ENCODE results near the gene CR1.

Gene CR1

DNA sequence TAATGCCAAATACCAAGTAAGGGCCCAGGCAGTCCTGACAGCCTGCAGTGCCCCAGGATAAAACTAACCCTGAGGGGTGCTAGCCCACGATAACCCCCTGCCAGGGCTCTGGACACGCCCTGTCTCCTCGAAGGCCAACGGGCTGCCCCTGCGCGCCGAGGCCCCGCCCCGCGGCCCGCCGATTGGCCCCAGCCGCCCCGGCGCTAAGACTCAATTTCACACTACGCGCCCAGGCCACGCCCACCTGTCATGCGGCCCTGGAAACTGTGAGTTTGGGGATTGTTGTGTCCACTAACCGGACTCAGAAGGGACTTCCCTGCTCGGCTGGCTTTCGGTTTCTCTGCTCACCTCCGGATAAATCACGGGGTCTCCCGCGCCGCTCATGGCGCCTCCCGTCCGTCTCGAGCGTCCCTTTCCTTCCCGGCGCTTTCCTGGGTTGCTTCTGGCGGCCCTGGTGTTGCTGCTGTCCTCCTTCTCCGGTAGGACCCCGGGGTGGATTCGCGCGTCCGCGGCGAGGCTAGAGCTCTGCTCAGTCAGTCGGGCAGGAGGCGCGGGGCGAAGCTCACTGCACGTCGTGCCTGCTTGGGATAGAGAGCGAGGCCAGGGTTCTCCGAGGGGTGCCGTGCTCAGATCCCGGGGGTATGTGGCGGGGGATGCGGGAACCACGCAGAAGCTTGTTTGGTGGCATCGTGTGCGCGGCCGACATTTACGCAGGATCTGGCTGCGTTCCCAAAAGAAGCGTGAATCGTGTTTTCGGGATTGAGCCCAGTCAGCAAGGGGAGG is 149.1 kb downstream of the CR1 start, which contains the start of gene CR1L:
Gene CR1L, plus strand, starts transcription at position 282 of the 783 bp plus-strand sequence. Its CDS starts 101 bp downstream, at position 383.
- Histone ChIP-seq H3K27ac (ENCODE audit: low read depth, low read length) (no peak within 1 kb of the TSS), H3K4me3 (ENCODE audit: low read depth, low read length) (peak within 1 kb of the TSS; percentile 88), H3K27me3 (ENCODE audit: insufficient read depth, low read length) (peaks cover 62% of the 10 kb centered on the region), H3K79me2 (ENCODE audit: control insufficient read depth, insufficient read depth, low read length, unreplicated experiment) (no peaks in the 10 kb centered on the region), H2AFZ (ENCODE audit: low read length, unreplicated experiment) (peak within 1 kb of the TSS; percentile 95), H3K4me1 (ENCODE audit: control insufficient read depth, insufficient read depth, low read length, unreplicated experiment) (no peaks in the 10 kb centered on the region), H3K36me3 (ENCODE audit: insufficient read depth, low read length) (no peaks in the 10 kb centered on the region)

DNA sequence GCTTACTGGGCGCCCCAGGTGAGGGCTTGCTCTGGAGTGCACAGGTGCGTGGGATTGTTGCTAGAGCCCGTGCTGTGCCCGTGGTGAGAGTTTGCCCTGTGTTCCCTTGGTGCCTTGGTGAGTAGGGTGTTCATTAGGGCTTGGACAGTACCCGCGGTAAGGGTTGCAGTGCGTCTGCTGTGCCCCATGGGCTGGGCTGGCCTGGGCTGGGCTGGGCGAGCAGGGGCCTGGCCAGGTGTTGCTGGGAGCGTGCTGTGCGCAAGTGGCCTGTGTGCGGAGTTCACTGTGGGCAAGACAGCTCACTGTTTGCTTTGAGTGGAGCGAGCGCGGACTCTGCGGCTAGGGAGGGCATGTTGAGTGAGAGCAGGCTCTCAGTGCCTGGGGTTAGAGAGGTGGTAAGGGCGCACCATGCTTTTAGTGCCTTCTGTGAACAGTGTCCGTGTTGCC is 149.7 kb downstream of the CR1 start:
- H2AFZ ChIP-seq (ENCODE audit: low read length, unreplicated experiment), result no peak overlapping the region
- H3K27ac ChIP-seq (ENCODE audit: low read depth, low read length), result no peak overlapping the region
- peaks cover 68% of the 10 kb centered on the region for H3K27me3 ChIP-seq (ENCODE audit: insufficient read depth, low read length)
- H3K36me3 ChIP-seq (ENCODE audit: insufficient read depth, low read length), result no peaks in the 10 kb centered on the region
- no peaks in the 10 kb centered on the region for H3K79me2 ChIP-seq (ENCODE audit: control insufficient read depth, insufficient read depth, low read length, unreplicated experiment)
- H3K4me3 ChIP-seq (ENCODE audit: low read depth, low read length), result peak overlapping the region; percentile 88
- no peaks in the 10 kb centered on the region for H3K4me1 ChIP-seq (ENCODE audit: control insufficient read depth, insufficient read depth, low read length, unreplicated experiment)

DNA sequence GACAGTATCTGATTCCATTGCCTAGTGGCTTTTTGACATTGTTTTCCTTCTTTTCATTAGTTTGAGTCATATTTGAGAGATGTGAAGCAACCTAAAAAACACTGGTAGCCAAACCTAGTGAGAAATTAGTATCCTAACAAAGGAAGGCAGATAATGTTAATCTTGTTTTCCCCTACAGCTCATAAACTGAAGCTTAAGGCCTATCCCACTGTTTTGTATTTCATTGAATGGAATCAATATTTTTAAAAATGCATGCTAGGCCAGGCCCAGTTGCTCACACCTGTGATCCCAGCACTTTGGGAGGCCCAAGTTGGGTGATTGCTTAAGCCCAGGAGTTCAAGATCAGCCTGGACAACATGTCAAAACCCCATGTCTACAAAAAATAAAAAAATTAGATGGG is 150.2 kb downstream of the CR1 start:
- no peak overlapping the region for H2AFZ ChIP-seq (ENCODE audit: low read length, unreplicated experiment)
- no peaks in the 10 kb centered on the region for H3K36me3 ChIP-seq (ENCODE audit: insufficient read depth, low read length)
- H3K27me3 ChIP-seq (ENCODE audit: insufficient read depth, low read length), result peaks cover 64% of the 10 kb centered on the region
- H3K4me1 ChIP-seq (ENCODE audit: control insufficient read depth, insufficient read depth, low read length, unreplicated experiment), result no peaks in the 10 kb centered on the region
- no peaks in the 10 kb centered on the region for H3K79me2 ChIP-seq (ENCODE audit: control insufficient read depth, insufficient read depth, low read length, unreplicated experiment)
- no peak overlapping the region for H3K4me3 ChIP-seq (ENCODE audit: low read depth, low read length)
- H3K27ac ChIP-seq (ENCODE audit: low read depth, low read length), result no peak overlapping the region

DNA sequence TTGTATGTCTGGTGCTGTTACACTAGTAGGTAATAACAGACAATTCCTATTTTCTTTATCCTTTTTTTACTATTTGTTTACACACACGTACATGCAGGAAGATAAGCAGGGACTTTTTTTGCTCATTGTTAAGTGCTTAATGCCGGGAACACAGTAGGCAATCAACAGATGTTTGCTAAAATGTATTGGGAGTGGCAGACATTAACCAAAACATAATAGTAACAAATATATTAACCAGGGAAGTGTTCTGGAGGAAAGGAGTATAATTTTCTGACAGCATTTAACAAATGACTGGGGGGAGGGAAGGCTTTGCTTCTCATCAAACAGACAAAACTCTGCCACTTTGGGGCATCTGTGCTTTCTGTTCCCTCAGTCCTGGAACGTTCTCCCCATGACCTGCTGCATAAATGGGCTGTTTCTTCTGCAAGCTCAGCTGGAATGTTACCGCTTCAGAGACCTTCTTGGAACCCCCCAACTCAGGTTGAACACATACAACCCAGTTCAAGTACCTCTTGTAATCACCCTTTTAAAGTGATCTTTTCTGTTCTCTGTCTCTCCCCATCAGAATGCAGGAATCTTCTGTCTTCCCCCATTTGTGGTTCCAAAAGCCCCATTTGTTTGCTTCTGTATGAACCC is 151.1 kb downstream of the CR1 start:
- no peaks in the 10 kb centered on the region for H3K79me2 ChIP-seq (ENCODE audit: control insufficient read depth, insufficient read depth, low read length, unreplicated experiment)
- no peaks in the 10 kb centered on the region for H3K4me1 ChIP-seq (ENCODE audit: control insufficient read depth, insufficient read depth, low read length, unreplicated experiment)
- H3K27ac ChIP-seq (ENCODE audit: low read depth, low read length), result no peak overlapping the region
- peaks cover 59% of the 10 kb centered on the region for H3K27me3 ChIP-seq (ENCODE audit: insufficient read depth, low read length)
- H3K4me3 ChIP-seq (ENCODE audit: low read depth, low read length), result no peak overlapping the region
- no peak overlapping the region for H2AFZ ChIP-seq (ENCODE audit: low read length, unreplicated experiment)
- no peaks in the 10 kb centered on the region for H3K36me3 ChIP-seq (ENCODE audit: insufficient read depth, low read length)

DNA sequence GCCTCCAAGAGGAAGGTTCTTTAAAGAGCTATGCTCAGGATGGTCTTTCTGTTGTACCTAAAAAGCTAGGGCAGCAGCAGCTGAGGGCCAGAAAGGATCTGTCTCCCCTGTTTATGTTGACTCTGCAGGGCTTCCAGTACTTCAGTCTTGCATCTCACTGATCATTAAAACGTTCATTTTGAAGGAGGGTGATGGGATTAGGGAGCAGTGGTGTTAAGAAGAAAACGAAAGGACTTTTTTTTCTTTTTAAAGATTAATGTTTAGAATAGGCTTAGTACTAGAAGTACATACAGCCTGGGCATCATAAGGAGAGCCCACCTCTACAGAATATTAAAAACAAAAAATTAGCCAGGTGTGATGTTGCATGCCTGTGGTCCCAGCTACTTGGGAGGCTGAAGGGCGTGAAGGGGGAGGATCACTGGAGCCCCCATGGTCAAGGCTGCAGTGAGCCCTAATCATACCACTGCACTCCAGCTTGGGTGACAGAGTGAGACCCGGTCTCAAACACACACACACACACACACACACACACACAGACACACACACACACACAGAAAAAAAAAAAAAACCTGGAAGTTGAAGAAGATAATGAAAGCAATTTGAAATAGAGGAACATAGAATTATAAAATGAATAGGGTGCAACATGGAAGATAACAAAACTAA is 151.8 kb downstream of the CR1 start:
- Histone ChIP-seq H3K27me3 (ENCODE audit: insufficient read depth, low read length) (peaks cover 59% of the 10 kb centered on the region), H3K36me3 (ENCODE audit: insufficient read depth, low read length) (no peaks in the 10 kb centered on the region), H3K79me2 (ENCODE audit: control insufficient read depth, insufficient read depth, low read length, unreplicated experiment) (no peaks in the 10 kb centered on the region), H3K27ac (ENCODE audit: low read depth, low read length) (no peak overlapping the region), H3K4me1 (ENCODE audit: control insufficient read depth, insufficient read depth, low read length, unreplicated experiment) (no peaks in the 10 kb centered on the region), H2AFZ (ENCODE audit: low read length, unreplicated experiment) (no peak overlapping the region), H3K4me3 (ENCODE audit: low read depth, low read length) (no peak overlapping the region)

DNA sequence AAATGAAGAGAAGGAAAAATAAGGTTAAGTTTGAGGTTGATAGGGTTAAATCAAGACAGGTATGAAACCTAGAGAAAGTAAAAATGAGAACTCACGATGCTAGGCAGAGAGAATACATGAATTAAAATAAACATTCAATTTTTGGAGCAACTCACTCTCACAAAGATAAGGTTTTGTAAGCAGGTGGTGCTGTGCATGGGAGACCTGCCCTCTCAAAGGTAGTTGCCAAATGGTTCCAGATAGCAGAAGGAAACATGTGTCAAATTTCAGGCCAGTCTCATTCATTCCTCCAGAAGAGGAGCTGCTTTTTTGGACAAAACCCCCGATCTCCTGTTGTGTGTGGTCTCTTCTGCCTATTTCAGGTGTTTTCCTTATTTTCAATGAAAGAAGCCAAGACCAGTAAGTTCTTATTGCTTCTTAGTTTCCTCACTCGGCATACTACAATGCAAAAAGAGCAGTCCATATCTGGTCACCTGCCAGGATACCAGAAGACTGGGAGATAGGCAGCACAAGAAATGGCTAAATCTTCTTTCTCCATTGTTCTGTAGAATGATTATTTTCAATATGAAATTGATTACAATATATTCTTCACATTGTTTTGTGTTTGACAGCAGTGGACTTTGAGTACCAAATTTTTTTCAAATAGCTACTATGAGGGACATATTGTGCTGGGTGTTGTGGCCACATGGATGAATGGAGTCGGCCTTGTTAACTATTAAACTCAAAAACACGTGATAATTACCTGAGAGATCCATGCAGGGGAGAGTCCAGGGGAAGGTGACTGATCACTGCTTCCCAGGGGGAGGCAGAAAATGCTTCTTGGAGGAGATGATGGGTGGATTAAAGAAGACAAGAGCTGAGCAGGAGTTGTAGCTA is 152.6 kb downstream of the CR1 start:
- Histone ChIP-seq H2AFZ (ENCODE audit: low read length, unreplicated experiment) (no peak overlapping the region), H3K4me1 (ENCODE audit: control insufficient read depth, insufficient read depth, low read length, unreplicated experiment) (no peaks in the 10 kb centered on the region), H3K4me3 (ENCODE audit: low read depth, low read length) (no peak overlapping the region), H3K27me3 (ENCODE audit: insufficient read depth, low read length) (peaks cover 60% of the 10 kb centered on the region), H3K79me2 (ENCODE audit: control insufficient read depth, insufficient read depth, low read length, unreplicated experiment) (no peaks in the 10 kb centered on the region), H3K36me3 (ENCODE audit: insufficient read depth, low read length) (no peaks in the 10 kb centered on the region), H3K27ac (ENCODE audit: low read depth, low read length) (no peak overlapping the region)

DNA sequence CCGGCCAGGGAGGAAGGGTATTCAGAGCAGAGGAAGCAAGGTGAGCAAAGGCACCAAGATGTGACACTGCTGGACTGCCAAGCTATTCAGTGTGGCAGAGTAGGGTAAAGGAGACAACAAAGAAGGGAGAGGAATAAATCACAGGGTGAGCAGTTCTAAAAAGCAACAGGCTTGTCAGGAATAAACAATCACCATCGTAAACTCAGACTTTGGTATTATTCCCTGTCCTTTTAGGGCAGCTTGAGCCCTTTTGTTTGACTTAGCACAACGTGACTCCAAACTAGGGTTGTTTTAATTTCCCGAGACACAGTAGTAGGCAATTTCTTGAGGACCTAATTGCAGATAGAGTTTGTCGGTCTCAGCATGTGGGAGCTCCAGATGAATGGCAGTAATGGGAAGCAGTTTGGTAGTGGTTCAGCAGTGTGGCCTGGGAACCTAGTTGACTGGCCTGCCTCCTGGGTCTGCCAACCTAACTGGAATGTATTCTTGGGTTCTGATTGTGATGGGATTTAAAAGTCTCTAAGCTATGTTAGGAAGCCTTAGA is 153.3 kb downstream of the CR1 start:
- H3K79me2 ChIP-seq (ENCODE audit: control insufficient read depth, insufficient read depth, low read length, unreplicated experiment), result no peaks in the 10 kb centered on the region
- H3K4me1 ChIP-seq (ENCODE audit: control insufficient read depth, insufficient read depth, low read length, unreplicated experiment), result no peaks in the 10 kb centered on the region
- H3K27me3 ChIP-seq (ENCODE audit: insufficient read depth, low read length), result peaks cover 65% of the 10 kb centered on the region
- no peak overlapping the region for H3K27ac ChIP-seq (ENCODE audit: low read depth, low read length)
- H3K4me3 ChIP-seq (ENCODE audit: low read depth, low read length), result no peak overlapping the region
- H3K36me3 ChIP-seq (ENCODE audit: insufficient read depth, low read length), result no peaks in the 10 kb centered on the region
- H2AFZ ChIP-seq (ENCODE audit: low read length, unreplicated experiment), result no peak overlapping the region

DNA sequence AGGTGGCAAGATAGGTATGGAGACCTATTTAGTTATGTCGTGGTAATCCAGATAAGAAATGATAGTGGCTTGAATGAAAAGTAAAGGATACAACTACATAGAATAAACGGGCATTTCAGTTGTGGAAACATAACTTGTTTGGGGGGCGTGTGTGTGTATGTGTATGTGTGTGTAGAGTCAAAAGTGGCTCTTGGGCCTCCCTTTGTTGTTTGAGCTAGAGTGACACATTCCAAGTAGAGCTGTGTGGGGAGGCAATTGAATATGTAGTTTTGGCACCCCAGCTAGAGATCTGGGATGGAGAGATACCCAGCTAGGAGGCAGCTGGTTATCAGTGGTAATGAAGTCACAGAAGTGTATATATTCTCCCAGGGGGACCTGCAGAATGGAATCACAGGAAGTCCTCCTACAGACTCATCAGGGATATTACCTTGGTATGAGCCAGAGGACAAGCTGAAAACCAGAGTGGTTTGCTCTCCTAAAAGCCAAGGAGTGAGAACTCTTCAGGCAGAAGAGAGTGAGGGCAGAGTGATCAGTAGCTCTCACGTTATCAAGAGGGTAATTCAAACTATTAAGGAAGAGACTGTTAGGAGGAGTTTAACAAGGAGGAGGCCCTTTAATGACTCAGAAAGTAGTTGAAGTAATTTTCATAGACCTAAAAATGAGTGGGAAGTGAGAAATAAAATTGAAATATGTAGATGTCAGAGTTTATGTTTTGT is 154.1 kb downstream of the CR1 start:
- Histone ChIP-seq H3K36me3 (ENCODE audit: insufficient read depth, low read length) (no peaks in the 10 kb centered on the region), H3K27me3 (ENCODE audit: insufficient read depth, low read length) (peaks cover 64% of the 10 kb centered on the region), H3K4me3 (ENCODE audit: low read depth, low read length) (no peak overlapping the region), H3K27ac (ENCODE audit: low read depth, low read length) (no peak overlapping the region), H3K4me1 (ENCODE audit: control insufficient read depth, insufficient read depth, low read length, unreplicated experiment) (no peaks in the 10 kb centered on the region), H2AFZ (ENCODE audit: low read length, unreplicated experiment) (no peak overlapping the region), H3K79me2 (ENCODE audit: control insufficient read depth, insufficient read depth, low read length, unreplicated experiment) (no peaks in the 10 kb centered on the region)

DNA sequence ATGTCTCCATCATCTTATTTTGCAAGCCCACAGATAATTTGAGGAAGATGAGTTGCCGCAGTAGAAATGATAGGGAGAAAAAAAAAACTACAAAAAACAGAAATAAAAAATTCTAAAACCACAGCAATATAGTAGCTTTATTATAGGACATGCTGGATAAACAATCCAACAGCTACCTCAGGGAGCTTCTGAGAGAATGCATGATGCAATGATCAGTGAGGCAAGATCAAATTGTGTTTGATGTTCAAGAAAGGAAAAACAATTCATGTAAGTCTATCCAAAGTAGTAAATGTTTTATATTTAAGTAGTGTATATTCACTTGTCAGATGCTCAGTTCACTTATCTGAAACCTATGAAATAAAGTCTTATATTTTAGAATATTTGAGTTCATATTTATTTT is 155.6 kb downstream of the CR1 start:
- Histone ChIP-seq H3K27me3 (ENCODE audit: insufficient read depth, low read length) (peaks cover 57% of the 10 kb centered on the region), H3K4me3 (ENCODE audit: low read depth, low read length) (no peak overlapping the region), H3K27ac (ENCODE audit: low read depth, low read length) (no peak overlapping the region), H3K79me2 (ENCODE audit: control insufficient read depth, insufficient read depth, low read length, unreplicated experiment) (no peaks in the 10 kb centered on the region), H3K4me1 (ENCODE audit: control insufficient read depth, insufficient read depth, low read length, unreplicated experiment) (no peaks in the 10 kb centered on the region), H2AFZ (ENCODE audit: low read length, unreplicated experiment) (no peak overlapping the region), H3K36me3 (ENCODE audit: insufficient read depth, low read length) (no peaks in the 10 kb centered on the region)
